Liver (tissue), 9 donors: Measurements from ENCODE around the gene WDR45B. TPM values are rescaled to one million over a fixed set of nuclear protein-coding genes. Genes with fewer than 3 reads are reported as not detected.

Source experiments
- DNase-seq: peaks from one replicate; pipeline ENCODE4 v3.0.0-alpha.2; 2017; ENCODE audit warnings: low spot score
- H3K27ac ChIP-seq, 2 donors: one replicate each; pipeline ENCODE4 v1.7.0; 2013; ENCODE audit warnings: inconsistent platforms in 2 of 2, low read length in 2 of 2, control low read depth in 1 of 2, low read depth in 1 of 2, mild to moderate bottlenecking in 1 of 2
- H3K27me3 ChIP-seq, 4 donors: one replicate each; pipeline versions ENCODE4 v1.6.1 to v1.7.0; 2013; ENCODE audit warnings: low read length in 3 of 4, inconsistent platforms in 1 of 4, mild to moderate bottlenecking in 1 of 4, moderate library complexity in 1 of 4; ENCODE audit not compliant: control insufficient read depth in 4 of 4, insufficient read depth in 4 of 4
- H3K36me3 ChIP-seq, 4 donors: one replicate each; pipeline versions ENCODE4 v1.6.1 to v1.7.0; 2013; ENCODE audit warnings: low read length in 3 of 4, mild to moderate bottlenecking in 3 of 4, low read depth in 1 of 4, moderate library complexity in 1 of 4; ENCODE audit not compliant: control insufficient read depth in 4 of 4, insufficient read depth in 3 of 4
- H3K4me1 ChIP-seq, 4 donors: one replicate each; pipeline versions ENCODE4 v1.6.1 to v1.7.0; 2013; ENCODE audit warnings: low read length in 3 of 4, mild to moderate bottlenecking in 3 of 4, moderate library complexity in 1 of 4; ENCODE audit not compliant: control insufficient read depth in 4 of 4, insufficient read depth in 4 of 4
- H3K4me3 ChIP-seq, 3 donors: one replicate each; pipeline versions ENCODE4 v1.6.1 to v1.7.0; 2013; ENCODE audit warnings: low read length in 3 of 3, control low read depth in 1 of 3, low read depth in 1 of 3, mild to moderate bottlenecking in 1 of 3
- H3K9ac ChIP-seq, 2 donors: one replicate each; pipeline ENCODE4 v1.7.0; 2013; ENCODE audit warnings: low read length in 2 of 2, mild to moderate bottlenecking in 2 of 2, moderate library complexity in 2 of 2, control low read depth in 1 of 2, low read depth in 1 of 2
- H3K9me3 ChIP-seq, 4 donors: one replicate each; pipeline versions ENCODE4 v1.6.1 to v1.7.0; 2013; ENCODE audit warnings: low read length in 3 of 4; ENCODE audit not compliant: control insufficient read depth in 4 of 4
- ATF3 ChIP-seq: IDR thresholded peaks from 2 replicates; pipeline ENCODE4 v1.6.1; 2016; ENCODE audit warnings: antibody characterized with exemption
- CTCF ChIP-seq: fragments of 150-350 bp; IDR thresholded peaks from 2 replicates; pipeline ENCODE4 v1.5.1; 2017; ENCODE audit warnings: improper control_type of control experiment, low read depth, low read length; ENCODE audit not compliant: missing input control
- FOXA1 ChIP-seq: IDR thresholded peaks from 2 replicates; pipeline ENCODE4 v1.6.1; 2016; ENCODE audit warnings: antibody characterized with exemption
- GABPA ChIP-seq, 2 donors: IDR thresholded peaks in 1 of 2; conservative IDR thresholded peaks in 1 of 2; 2 replicates each; pipeline ENCODE4 v1.6.1; 2016; ENCODE audit warnings: antibody characterized with exemption in 2 of 2, mild to moderate bottlenecking in 1 of 2, moderate library complexity in 1 of 2
- HNF4A ChIP-seq, 2 donors: conservative IDR thresholded peaks; 2 replicates each; pipeline ENCODE4 v1.6.1; 2016; ENCODE audit warnings: antibody characterized with exemption in 2 of 2, mild to moderate bottlenecking in 2 of 2
- HNF4G ChIP-seq: IDR thresholded peaks from 2 replicates; pipeline ENCODE4 v1.6.1; 2016; ENCODE audit warnings: antibody characterized with exemption
- JUND ChIP-seq, 2 donors: IDR thresholded peaks; 2 replicates each; pipeline ENCODE4 v1.6.1; 2016; ENCODE audit warnings: antibody characterized with exemption in 2 of 2
- MAX ChIP-seq: IDR thresholded peaks from 2 replicates; pipeline ENCODE4 v1.6.1; 2016; ENCODE audit warnings: antibody characterized with exemption
- NR2F2 ChIP-seq: IDR thresholded peaks from 2 replicates; pipeline ENCODE4 v1.6.1; 2016; ENCODE audit warnings: antibody characterized with exemption
- REST ChIP-seq: IDR thresholded peaks from 2 replicates; pipeline ENCODE4 v1.6.1; 2016; ENCODE audit warnings: antibody characterized with exemption, mild to moderate bottlenecking
- RXRA ChIP-seq, 2 donors: IDR thresholded peaks; 2 replicates each; pipeline ENCODE4 v1.6.1; 2017 to 2018; ENCODE audit warnings: antibody characterized with exemption in 2 of 2, mild to moderate bottlenecking in 1 of 2
- TAF1 ChIP-seq: conservative IDR thresholded peaks from 2 replicates; pipeline ENCODE4 v1.6.1; 2016; ENCODE audit warnings: antibody characterized with exemption, mild to moderate bottlenecking
- YY1 ChIP-seq: IDR thresholded peaks from 2 replicates; pipeline ENCODE4 v1.6.1; 2016; ENCODE audit warnings: antibody characterized with exemption, mild to moderate bottlenecking
- ZBTB33 ChIP-seq: IDR thresholded peaks from 2 replicates; pipeline ENCODE4 v1.6.1; 2016; ENCODE audit warnings: antibody characterized with exemption
- WGBS: extraction: QIAGEN DNeasy Blood & Tissue Kit; methylation state at CpG from one replicate; pipeline ENCODE4 v1.1.7; 2013; 5-methylcytosine and 5-hydroxymethylcytosine counted together
- polyA plus RNA-seq, 2 donors: library from polyadenylated mRNA; stranded (reverse) in 1 of 2; unstranded in 1 of 2; fragments of 200-250 nt in 1 of 2; fragments of >200 nt in 1 of 2; fragmentation: Nextera tagmentation in 1 of 2; extraction: Ambion mirVana in 1 of 2; gene quantifications; one replicate each; pipeline versions ENCODE4 v1.2.1 to v1.2.3, GENCODE V29; 2013 to 2015
- total RNA-seq, 2 donors: library from RNA; depleted of rRNA; stranded (reverse); fragments of >200 nt; gene quantifications; one replicate each; pipeline ENCODE4 v1.2.3, GENCODE V29; 2014
- donor health status: healthy.
- donor health status: healthy.
- donor health status: healthy.
- donor health status: healthy.
- donor health status: healthy.

WDR45B gene
- total and polyA plus RNA-seq, 4 donors: 25.4 to 40.9 (median 29.2) TPM

- TF ChIP-seq ZBTB33: no peak
- no peak for TF ChIP-seq GABPA (IDR thresholded peaks at IDR 0.05 in 1 of 2, conservative IDR thresholded peaks at IDR 0.05 in 1 of 2)
- no peak for TF ChIP-seq JUND (IDR thresholded peaks at IDR 0.05)
- TF ChIP-seq HNF4G: no peak
Observed at GRCh38 chr17:82574041-82574440, 74.2 kb downstream of the WDR45B start (continued).

GRCh38 chr17:82571855-82572254, 76.4 kb downstream of the WDR45B start:
- H3K27me3 ChIP-seq: no peaks in the 10 kb centered on the region
- DNase-seq: no peak
- 95% methylated on average over 6 of the region's 6 CpGs for WGBS
- no peak overlapping the region for H3K9ac ChIP-seq
- no peak overlapping the region for H3K27ac ChIP-seq
- TF ChIP-seq ATF3 (no peak), RXRA (IDR thresholded peaks at IDR 0.05) (no peak), GABPA (IDR thresholded peaks at IDR 0.05 in 1 of 2, conservative IDR thresholded peaks at IDR 0.05 in 1 of 2) (no peak), FOXA1 (no peak), HNF4G (no peak), TAF1 (no peak), REST (no peak), HNF4A (conservative IDR thresholded peaks at IDR 0.05) (no peak), MAX (no peak), YY1 (no peak), NR2F2 (no peak), CTCF (no peak)
- peaks cover 6 to 12% (median 7%) of the 10 kb centered on the region in 4 donors for H3K4me1 ChIP-seq
- no peak overlapping the region for H3K4me3 ChIP-seq
- H3K9me3 ChIP-seq: no peaks in the 10 kb centered on the region
- peaks cover 12 to 68% (median 53%) of the 10 kb centered on the region in 4 donors for H3K36me3 ChIP-seq
